Stomach (tissue), 9 donors: ENCODE data around the gene EPB41. TPM values are rescaled to one million over a fixed set of nuclear protein-coding genes. Genes with fewer than 3 reads are reported as not detected.

Experiments used
- DNase-seq, 2 donors: peaks; one replicate each; pipeline versions ENCODE4 v3.0.0 to v3.0.0-alpha.2; 2013 to 2019
- H3K27ac ChIP-seq, 5 donors: fragments of 200-600 bp in 4 of 5; sonication (generic) in 4 of 5; one replicate each; pipeline ENCODE4 v1.5.1; 2013 to 2019; ENCODE audit warnings: mild to moderate bottlenecking in 1 of 5, moderate library complexity in 1 of 5
- H3K27me3 ChIP-seq, 3 donors: fragments of 200-600 bp; sonication (generic); one replicate each; pipeline ENCODE4 v1.5.1; 2017 to 2019; ENCODE audit warnings: mixed run types in 1 of 3
- H3K36me3 ChIP-seq, 4 donors: fragments of 200-600 bp; sonication (generic); 1 replicate in 3 of 4; 2 replicates in 1 of 4; pipeline ENCODE4 v1.5.1; 2016 to 2019
- H3K4me1 ChIP-seq, 4 donors: fragments of 200-600 bp; sonication (generic); one replicate each; pipeline ENCODE4 v1.5.1; 2016 to 2019
- H3K4me3 ChIP-seq, 4 donors: fragments of 200-600 bp; sonication (generic) in 3 of 4; one replicate each; pipeline ENCODE4 v1.5.1; 2016 to 2019; ENCODE audit warnings: mild to moderate bottlenecking in 1 of 4
- H3K9me3 ChIP-seq, 4 donors: fragments of 200-600 bp; sonication (generic); one replicate each; pipeline ENCODE4 v1.5.1; 2016 to 2019
- EP300 ChIP-seq: sonication (generic); formaldehyde crosslinking; IDR thresholded peaks from one replicate; pipeline ENCODE4 v1.6.1; 2017; ENCODE audit warnings: antibody characterized with exemption
- POLR2A ChIP-seq, 4 donors: fragments of 450-650 bp; IDR thresholded peaks; one replicate each; pipeline ENCODE4 v1.6.1; 2016; ENCODE audit warnings: antibody characterized with exemption in 4 of 4, control low read depth in 2 of 4, mild to moderate bottlenecking in 1 of 4, moderate library complexity in 1 of 4
- POLR2AphosphoS5 ChIP-seq, 3 donors: sonication (generic); formaldehyde crosslinking; IDR thresholded peaks; one replicate each; pipeline ENCODE4 v1.6.1; 2016; ENCODE audit warnings: antibody characterized with exemption in 3 of 3
- WGBS, 5 donors: extraction: QIAGEN DNeasy Blood & Tissue Kit in 3 of 5; methylation state at CpG; one replicate each; pipeline versions ENCODE4 v1.1.5 to v1.1.7; 2013 to 2018; 5-methylcytosine and 5-hydroxymethylcytosine counted together
- intact Hi-C: fragments of 100-400 bp; cut with DNase I; formaldehyde crosslinking; loops from one replicate; pipeline ENCODE4 v1.15.1; 2023; ENCODE audit warnings: low total_unique reads
- polyA plus RNA-seq, 3 donors: library from polyadenylated mRNA; stranded (reverse); fragments of 200-250 nt; gene quantifications; one replicate each; pipeline ENCODE4 v1.2.3, GENCODE V29; 2013
- total RNA-seq, 5 donors: library from RNA; depleted of rRNA; stranded (reverse); fragments of >200 nt; gene quantifications; one replicate each; pipeline versions ENCODE4 v1.1.0 to v1.2.3, GENCODE V29; 2014 to 2016
- TF ChIP-seq, protein P1 (sequence below), 7 experiments: fragments of 450-650 bp in 4 of 7; fragments of 200-600 bp in 3 of 7; sonication (generic) in 3 of 7; IDR thresholded peaks; one replicate each; pipeline ENCODE4 v1.5.1; 2016 to 2019; ENCODE audit warnings: antibody characterized with exemption in 7 of 7, control low read depth in 2 of 7, mild to moderate bottlenecking in 1 of 7
- donor health status: healthy with polysubstance abuse.
- donor health status: Bipolar disorder and iron deficiency.
- donor health status: healthy.

EPB41 gene
- total and polyA plus RNA-seq, 8 donors, result 6.4 to 112 (median 48.1) TPM

DNA sequence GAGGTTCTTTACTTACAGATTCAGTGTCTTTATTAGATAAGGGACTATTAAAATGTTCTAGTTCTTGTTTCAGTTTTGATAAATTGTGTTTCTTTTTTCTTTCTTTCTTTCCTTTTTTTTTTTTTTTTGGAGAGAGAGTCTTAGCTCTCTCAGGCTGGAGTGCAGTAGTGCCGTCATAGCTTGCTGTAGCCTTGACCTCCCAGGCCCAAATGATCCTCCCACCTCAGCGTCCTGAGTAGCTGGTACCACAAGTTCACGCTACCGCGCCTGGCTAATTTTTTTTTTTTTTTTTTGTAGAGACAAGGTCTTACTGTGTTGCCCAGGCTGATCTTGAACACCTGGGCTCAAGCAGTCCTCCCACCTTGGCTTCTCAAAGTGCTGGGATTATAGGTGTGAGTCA lies 132.8 kb downstream of the EPB41 start:
- no peak overlapping the region for H3K27ac ChIP-seq
- H3K4me1 ChIP-seq, result peaks cover 0 to 3% (median 0%) of the 10 kb centered on the region in 4 donors
- H3K4me3 ChIP-seq, result no peak overlapping the region
- no peak for TF ChIP-seq EP300
- no peak for TF ChIP-seq POLR2A (IDR thresholded peaks at IDR 0.05)
- TF ChIP-seq, protein P1, sequence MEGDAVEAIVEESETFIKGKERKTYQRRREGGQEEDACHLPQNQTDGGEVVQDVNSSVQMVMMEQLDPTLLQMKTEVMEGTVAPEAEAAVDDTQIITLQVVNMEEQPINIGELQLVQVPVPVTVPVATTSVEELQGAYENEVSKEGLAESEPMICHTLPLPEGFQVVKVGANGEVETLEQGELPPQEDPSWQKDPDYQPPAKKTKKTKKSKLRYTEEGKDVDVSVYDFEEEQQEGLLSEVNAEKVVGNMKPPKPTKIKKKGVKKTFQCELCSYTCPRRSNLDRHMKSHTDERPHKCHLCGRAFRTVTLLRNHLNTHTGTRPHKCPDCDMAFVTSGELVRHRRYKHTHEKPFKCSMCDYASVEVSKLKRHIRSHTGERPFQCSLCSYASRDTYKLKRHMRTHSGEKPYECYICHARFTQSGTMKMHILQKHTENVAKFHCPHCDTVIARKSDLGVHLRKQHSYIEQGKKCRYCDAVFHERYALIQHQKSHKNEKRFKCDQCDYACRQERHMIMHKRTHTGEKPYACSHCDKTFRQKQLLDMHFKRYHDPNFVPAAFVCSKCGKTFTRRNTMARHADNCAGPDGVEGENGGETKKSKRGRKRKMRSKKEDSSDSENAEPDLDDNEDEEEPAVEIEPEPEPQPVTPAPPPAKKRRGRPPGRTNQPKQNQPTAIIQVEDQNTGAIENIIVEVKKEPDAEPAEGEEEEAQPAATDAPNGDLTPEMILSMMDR (IDR thresholded peaks at IDR 0.05), result no peak
- TF ChIP-seq POLR2AphosphoS5 (IDR thresholded peaks at IDR 0.05), result no peak
- intact Hi-C loops, result no loop called here
- no peak for DNase-seq
- no peaks in the 10 kb centered on the region for H3K9me3 ChIP-seq
- no peaks in the 10 kb centered on the region for H3K27me3 ChIP-seq
- 88 to 95% (median 93%) methylated on average over 5 of the region's 5 CpGs for WGBS, 5 donors
- peaks cover 0 to 22% (median 7%) of the 10 kb centered on the region in 4 donors for H3K36me3 ChIP-seq

DNA sequence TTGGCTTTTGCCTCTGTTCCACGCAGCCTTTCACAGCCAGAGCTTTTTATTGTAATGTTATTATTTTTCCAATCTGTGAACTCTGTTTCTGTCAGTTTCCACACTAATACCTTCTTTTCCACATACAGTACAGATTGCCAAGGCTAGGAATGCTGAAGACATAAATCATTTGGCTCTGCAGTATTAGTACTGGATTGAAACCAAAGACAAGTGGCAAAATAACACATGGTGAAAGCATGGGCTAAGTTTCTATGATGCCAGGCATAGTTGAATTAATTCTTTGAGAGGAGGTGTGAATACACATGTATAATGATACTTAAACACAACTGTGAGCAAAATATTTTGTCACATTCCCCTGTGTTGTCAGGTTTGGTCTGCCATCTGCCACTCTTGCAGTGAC lies 135.8 kb downstream of the EPB41 start:
- Histone ChIP-seq H3K27ac (no peak overlapping the region), H3K27me3 (no peaks in the 10 kb centered on the region), H3K9me3 (no peaks in the 10 kb centered on the region), H3K4me3 (no peak overlapping the region), H3K4me1 (peaks cover 0 to 7% (median 0%) of the 10 kb centered on the region in 4 donors), H3K36me3 (peaks cover 0 to 23% (median 16%) of the 10 kb centered on the region in 4 donors)
- intact Hi-C loops, result no loop called here
- TF ChIP-seq EP300 (no peak), POLR2AphosphoS5 (IDR thresholded peaks at IDR 0.05) (no peak), POLR2A (IDR thresholded peaks at IDR 0.05) (no peak)
- TF ChIP-seq, protein P1 (IDR thresholded peaks at IDR 0.05), result no peak
- DNase-seq, result no peak
- 66 to 81% (median 72%) methylated on average over 1 of the region's 1 CpG for WGBS, 5 donors

DNA sequence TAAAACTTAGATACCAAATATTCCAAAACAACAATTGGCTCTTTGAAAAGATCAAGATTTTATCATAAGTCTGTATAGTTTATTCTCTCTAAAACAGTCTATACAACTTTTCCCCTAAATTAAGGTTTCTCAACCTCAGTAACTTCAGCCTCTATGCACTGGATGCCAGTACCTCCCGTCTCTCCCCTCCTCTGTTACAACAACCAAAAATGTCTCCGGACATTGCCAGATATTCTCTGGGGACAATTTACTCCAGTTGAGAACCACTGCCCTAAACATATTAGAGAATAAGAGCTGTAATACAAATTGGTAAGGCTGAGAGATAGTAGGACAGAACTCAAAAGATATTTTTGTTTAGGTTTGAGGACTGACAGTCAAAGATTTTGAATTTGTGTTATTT lies 137.7 kb downstream of the EPB41 start:
- Histone ChIP-seq H3K27ac (no peak overlapping the region), H3K4me3 (no peak overlapping the region), H3K4me1 (peaks cover 0 to 7% (median 0%) of the 10 kb centered on the region in 4 donors), H3K36me3 (peaks cover 0 to 28% (median 16%) of the 10 kb centered on the region in 4 donors), H3K9me3 (no peaks in the 10 kb centered on the region), H3K27me3 (no peaks in the 10 kb centered on the region)
- TF ChIP-seq, protein P1 (IDR thresholded peaks at IDR 0.05), result no peak
- no peak for TF ChIP-seq EP300
- TF ChIP-seq POLR2A (IDR thresholded peaks at IDR 0.05), result no peak
- TF ChIP-seq POLR2AphosphoS5 (IDR thresholded peaks at IDR 0.05), result no peak
- intact Hi-C loops, result no loop called here
- WGBS, 5 donors, result 65 to 79% (median 67%) methylated on average over 2 of the region's 2 CpGs
- DNase-seq, result no peak

DNA sequence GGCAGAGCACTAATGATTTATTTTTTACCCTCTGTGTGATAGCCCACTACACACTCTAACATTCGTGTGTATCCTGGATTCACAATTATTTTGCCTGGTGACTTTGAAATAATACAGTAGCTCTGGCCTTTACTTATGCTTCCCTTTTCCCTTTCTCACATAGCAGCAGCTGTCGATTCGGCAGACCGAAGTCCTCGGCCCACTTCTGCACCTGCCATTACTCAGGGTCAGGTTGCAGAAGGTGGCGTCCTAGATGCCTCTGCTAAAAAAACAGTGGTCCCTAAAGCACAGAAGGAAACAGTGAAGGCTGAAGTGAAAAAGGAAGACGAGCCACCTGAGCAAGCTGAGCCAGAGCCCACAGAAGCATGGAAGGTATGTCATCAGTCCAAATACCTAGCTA lies 138.6 kb downstream of the EPB41 start:
- H3K4me3 ChIP-seq, result no peak overlapping the region
- H3K36me3 ChIP-seq, result peaks cover 0 to 25% (median 13%) of the 10 kb centered on the region in 4 donors
- peaks cover 0 to 7% (median 0%) of the 10 kb centered on the region in 4 donors for H3K4me1 ChIP-seq
- H3K27ac ChIP-seq, result no peak overlapping the region
- intact Hi-C loops, result no loop called here
- no peak for DNase-seq
- 86 to 91% (median 89%) methylated on average over 7 of the region's 7 CpGs for WGBS, 5 donors
- H3K9me3 ChIP-seq, result no peaks in the 10 kb centered on the region
- TF ChIP-seq EP300 (no peak), POLR2A (IDR thresholded peaks at IDR 0.05) (no peak), POLR2AphosphoS5 (IDR thresholded peaks at IDR 0.05) (no peak)
- TF ChIP-seq, protein P1 (IDR thresholded peaks at IDR 0.05), result no peak
- H3K27me3 ChIP-seq, result no peaks in the 10 kb centered on the region
